HepG2 (cell line): Measurements from ENCODE around the gene AK9. TPM values are rescaled to one million over a fixed set of nuclear protein-coding genes. Genes with fewer than 3 reads are reported as not detected.

Source experiments
- ATAC-seq: fragments of 200-7000 bp; cut with Tn5 transposase; 3 replicates; pipeline ENCODE4 v1.9.1; 2020; ENCODE audit warnings: mild to moderate bottlenecking, moderate library complexity
- BruUV-seq: library from RNA; stranded (reverse); fragments of 400-500 nt; replicated peaks from 2 replicates; lab custom pipeline; 2021; lab: Mats Ljungman, UMichigan
- CTCF ChIA-PET: fragments of 300-600 bp; formaldehyde crosslinking; extraction: SDS; loops from one replicate; lab custom pipeline; 2021; ENCODE audit warnings: low total read pairs, inconsistent platforms, low intra/inter-chr PET ratio; lab: Yijun Ruan, JAX
- POLR2A ChIA-PET: fragments of 350-600 bp; sonication (Branson Sonifier 250); formaldehyde crosslinking; loops from one replicate; lab custom pipeline; 2020; ENCODE audit warnings: antibody characterized with exemption, inconsistent platforms; lab: Yijun Ruan, JAX
- DNase-seq: peaks from one replicate; pipeline ENCODE4 v3.0.0-alpha.2; 2015; ENCODE audit warnings: low spot score
- FAIRE-seq: peaks from 3 replicates; lab custom pipeline; 2011; peaks lifted over from hg19 to GRCh38; lab: Jason Lieb, UNC
- H2AFZ ChIP-seq: one replicate; pipeline ENCODE4 v1.6.1; 2011; ENCODE audit warnings: low read length, inconsistent platforms
- H3K27ac ChIP-seq: fragments of 300-600 bp; 3 replicates; pipeline ENCODE4 v1.8.0; 2011; ENCODE audit warnings: mixed run types, mild to moderate bottlenecking, mixed read lengths, low read length, inconsistent platforms; ENCODE audit not compliant: insufficient read depth; ENCODE audit errors: extremely low read length
- H3K27me3 ChIP-seq, 2 experiments: fragments of 200-600 bp in 1 of 2; 2 replicates in 1 of 2; 3 replicates in 1 of 2; pipeline versions ENCODE4 v1.6.0 to v1.8.0; 2011; ENCODE audit warnings: low read length in 2 of 2, mild to moderate bottlenecking in 2 of 2, moderate library complexity in 2 of 2, inconsistent platforms in 1 of 2; ENCODE audit not compliant: insufficient read depth in 2 of 2, control insufficient read depth in 1 of 2
- H3K36me3 ChIP-seq, 2 experiments: fragments of 200-600 bp in 1 of 2; replicated peaks in 1 of 2; 2 replicates in 1 of 2; 3 replicates in 1 of 2; pipeline versions ENCODE4 v1.5.1 to v1.8.0; 2011; ENCODE audit warnings: low read length in 2 of 2, inconsistent platforms in 1 of 2; ENCODE audit not compliant: insufficient read depth in 2 of 2, control insufficient read depth in 1 of 2
- H3K4me1 ChIP-seq: 2 replicates; pipeline ENCODE4 v1.5.1; 2012; ENCODE audit warnings: low read length, inconsistent platforms; ENCODE audit not compliant: insufficient read depth
- H3K4me2 ChIP-seq: 2 replicates; pipeline ENCODE4 v1.6.0; 2011; ENCODE audit warnings: low read depth, low read length, inconsistent platforms
- H3K4me3 ChIP-seq, 3 experiments: fragments of 200-600 bp in 1 of 3; sonication (generic), shearing (Covaris generic) in 1 of 3; replicated peaks in 1 of 3; 2 replicates each; pipeline ENCODE4 v1.5.1; 2011 to 2016; ENCODE audit warnings: low read length in 3 of 3, inconsistent platforms in 2 of 3, low read depth in 2 of 3, mild to moderate bottlenecking in 2 of 3, control low read depth in 1 of 3, mixed read lengths in 1 of 3; ENCODE audit not compliant: insufficient read depth in 1 of 3
- H3K79me2 ChIP-seq: one replicate; pipeline ENCODE4 v1.6.1; 2011; ENCODE audit warnings: low read length, inconsistent platforms; ENCODE audit not compliant: insufficient read depth
- H3K9ac ChIP-seq: 2 replicates; pipeline ENCODE4 v1.6.0; 2011; ENCODE audit warnings: mild to moderate bottlenecking, low read depth, low read length, inconsistent platforms; ENCODE audit not compliant: insufficient read depth
- H3K9me3 ChIP-seq: 2 replicates; pipeline ENCODE4 v1.5.1; 2012; ENCODE audit warnings: mild to moderate bottlenecking, low read length
- H4K20me1 ChIP-seq: 2 replicates; pipeline ENCODE4 v1.6.0; 2011; ENCODE audit warnings: inconsistent platforms, mild to moderate bottlenecking, low read length, moderate library complexity; ENCODE audit not compliant: insufficient read depth
- CREB1 ChIP-seq, 2 experiments: fragments of 450-650 bp in 1 of 2; IDR thresholded peaks; 2 replicates each; pipeline ENCODE4 v1.6.1; 2016 to 2017; ENCODE audit warnings: control low read depth in 1 of 2, mild to moderate bottlenecking in 1 of 2, missing compliant biosample characterization in 1 of 2, missing genetic modification characterization in 1 of 2
- HMGXB4 ChIP-seq, 2 experiments: sonication (generic) in 1 of 2; formaldehyde crosslinking in 1 of 2; IDR thresholded peaks; 2 replicates each; pipeline versions ENCODE4 v1.4.0 to v1.6.1; 2018 to 2020; ENCODE audit warnings: missing genetic modification reagents in 2 of 2, borderline replicate concordance in 1 of 2, low read depth in 1 of 2, mild to moderate bottlenecking in 1 of 2, missing biosample characterization in 1 of 2
- JDP2 ChIP-seq: sonication (generic); formaldehyde crosslinking; IDR thresholded peaks from 2 replicates; pipeline ENCODE4 v1.8.1; 2022; ENCODE audit warnings: missing genetic modification reagents, borderline replicate concordance
- KDM6A ChIP-seq: IDR thresholded peaks from 2 replicates; pipeline ENCODE4 v1.6.1; 2016; ENCODE audit warnings: low read depth
- SALL2 ChIP-seq: sonication (generic); formaldehyde crosslinking; IDR thresholded peaks from 2 replicates; pipeline ENCODE4 v1.8.1; 2023; ENCODE audit warnings: mild to moderate bottlenecking, missing genetic modification reagents, inconsistent platforms
- SNAI1 ChIP-seq: sonication (generic); formaldehyde crosslinking; IDR thresholded peaks from 2 replicates; pipeline ENCODE4 v1.5.0; 2020; ENCODE audit warnings: mild to moderate bottlenecking, missing genetic modification reagents, borderline replicate concordance
- SP1 ChIP-seq, 2 experiments: fragments of 450-650 bp in 1 of 2; sonication (generic) in 1 of 2; formaldehyde crosslinking in 1 of 2; IDR thresholded peaks; 2 replicates each; pipeline versions ENCODE4 v1.4.0 to v1.6.1; 2016 to 2020; ENCODE audit warnings: missing genetic modification reagents in 1 of 2
- ZNF670 ChIP-seq: sonication (generic); formaldehyde crosslinking; IDR thresholded peaks from 2 replicates; pipeline ENCODE4 v1.8.0; 2022; ENCODE audit warnings: mild to moderate bottlenecking, missing genetic modification reagents, borderline replicate concordance
- WGBS: methylation state at CpG from one replicate; pipeline ENCODE4 v1.1.6; 2017; ENCODE audit warnings: low lambda C conversion rate; 5-methylcytosine and 5-hydroxymethylcytosine counted together
- in situ Hi-C: cut with HindIII; loops from 2 replicates; pipeline ENCODE4 v1.10.0; 2017; ENCODE audit warnings: low pct_unique_long_range_greater_than_20kb; ENCODE audit not compliant: extremely low pct_ligation_motif_present
- intact Hi-C: fragments of 100-400 bp; cut with micrococcal nuclease; formaldehyde crosslinking; loops from one replicate; pipeline ENCODE4 v1.10.0; 2022; ENCODE audit not compliant: unreplicated experiment
- polyA plus RNA-seq, 8 experiments: library from polyadenylated mRNA; depleted of rRNA in 3 of 8; stranded (reverse) in 7 of 8; unstranded in 1 of 8; fragments of >200 nt; fragmentation: Illumina TruSeq in 4 of 8; extraction: Trizol in 4 of 8; gene quantifications; 2 replicates each; pipeline versions ENCODE4 v1.2.1 to v1.2.3, GENCODE V29; 2011 to 2016; ENCODE audit warnings: low read depth in 4 of 8, missing spikeins in 1 of 8, mixed read lengths in 1 of 8; ENCODE audit not compliant: insufficient read depth in 1 of 8
- total RNA-seq, 5 experiments: library from RNA; depleted of rRNA; stranded (reverse); fragments of >200 nt; fragmentation: Illumina TruSeq; extraction: Trizol; gene quantifications; 2 replicates each; pipeline ENCODE4 v1.2.3, GENCODE V29; 2016; ENCODE audit warnings: low read depth in 1 of 5

Gene AK9
- total and polyA plus RNA-seq, 2 of the 13 experiments (the other 11 are each of a cell fraction or from before 2014, with no cell fraction given), result 3.2 to 4.8 TPM

DNA sequence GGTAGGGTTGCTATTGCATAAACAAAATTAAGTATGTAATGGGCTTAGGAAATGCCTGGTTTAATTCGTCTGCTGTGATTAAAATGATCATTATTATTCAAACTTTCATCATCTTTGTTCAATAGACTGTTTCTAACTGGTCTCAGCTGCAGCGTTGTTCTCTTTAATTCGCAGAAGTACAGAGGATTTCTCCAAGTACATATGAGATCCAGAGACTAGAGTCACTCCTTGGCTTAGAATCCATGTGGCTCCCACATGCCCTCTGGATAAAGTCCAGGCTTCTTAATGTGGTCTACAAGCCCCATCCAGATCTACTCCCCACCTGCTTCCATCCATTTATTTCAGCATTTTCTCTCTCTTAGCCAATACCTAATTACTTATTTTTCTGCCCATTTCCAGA, 206.9 kb downstream of the AK9 start (continued):
- no peak for TF ChIP-seq SNAI1 (CRISPR knock-in tag)
- TF ChIP-seq ZNF670 (CRISPR knock-in tag), result no peak
- no peak for TF ChIP-seq HMGXB4 (CRISPR knock-in tag; IDR thresholded peaks at IDR 0.05; ENCODE audit: borderline replicate concordance in 1 of 2, low read depth in 1 of 2)
- TF ChIP-seq JDP2 (CRISPR knock-in tag), result no peak

GRCh38 chr6:109483735-109484057, 207.3 kb downstream of the AK9 start:
- no peak overlapping the region for H3K9ac ChIP-seq
- CTCF ChIA-PET, result no interaction called here
- peaks cover 0 to 8% of the 10 kb centered on the region in 2 experiments; a peak in 3 of 5 replicates for H3K36me3 ChIP-seq
- H3K27me3 ChIP-seq, result 0 out of 5 replicates have a peak, but pooled peaks cover 0 to 4% of the 10 kb centered on the region in 2 experiments
- FAIRE-seq (no peak), DNase-seq (no peak), ATAC-seq (no peak)
- WGBS, result 3% methylated on average over 6 of the region's 6 CpGs
- intact Hi-C loops, result no loop called here
- in situ Hi-C loops, result no loop called here
- no peaks in the 10 kb centered on the region for H4K20me1 ChIP-seq
- peak overlapping the region; percentile 68 for H2AFZ ChIP-seq
- TF ChIP-seq KDM6A (no peak), SP1 (IDR thresholded peaks at IDR 0.05) (no peak), SP1 (CRISPR knock-in tag; IDR thresholded peaks at IDR 0.05) (no peak), SALL2 (CRISPR knock-in tag) (no peak), CREB1 (IDR thresholded peaks at IDR 0.05) (peak; percentile 71), CREB1 (CRISPR knock-in tag; IDR thresholded peaks at IDR 0.05) (no peak)
- no TSS peak for BruUV-seq
- POLR2A ChIA-PET, result no interaction called here
- H3K4me2 ChIP-seq, result peak overlapping the region; percentile 75
- H3K79me2 ChIP-seq, result peaks cover 14% of the 10 kb centered on the region
- no peak overlapping the region for H3K27ac ChIP-seq
- H3K4me1 ChIP-seq, result peaks cover 43% of the 10 kb centered on the region
- H3K9me3 ChIP-seq, result no peaks in the 10 kb centered on the region
- peak overlapping the region in 2 of 3 experiments; percentile 47 to 50; a peak in 3 of 6 replicates for H3K4me3 ChIP-seq
